Measurements from ENCODE around the gene TRIO. TPM values are rescaled to one million over a fixed set of nuclear protein-coding genes. Genes with fewer than 3 reads are reported as not detected.

The TRIO gene
- total and polyA plus RNA-seq, 12 donors, result 26.2 to 85.2 (median 61.9) TPM

- no peak for TF ChIP-seq CTCF (IDR thresholded peaks at IDR 0.05)
- no peaks in the 10 kb centered on the region for H3K27me3 ChIP-seq
- 77 to 80% methylated on average over 7 of the region's 7 CpGs for WGBS, 2 donors
- peak overlapping the region in 2 of 10 donors; percentile 15 to 17 for H3K27ac ChIP-seq
- H3K4me1 ChIP-seq, result peaks cover 2 to 90% (median 50%) of the 10 kb centered on the region in 9 donors
- intact Hi-C loops (cut with DNase I), result no loop called here
- no peaks in the 10 kb centered on the region for H3K36me3 ChIP-seq
- DNase-seq (no peak), ATAC-seq (peak in 5 of 8 donors; percentile 19 to 55 (median 38))
- no peak overlapping the region for H3K4me3 ChIP-seq
- no peaks in the 10 kb centered on the region for H3K9me3 ChIP-seq
These were observed 99.8 kb downstream of the TRIO start for GRCh38 chr5:14242871-14243383.

GRCh38 chr5:14243766-14244165 lies 100.6 kb downstream of the TRIO start:
- H3K4me3 ChIP-seq, result no peak overlapping the region
- no peaks in the 10 kb centered on the region for H3K36me3 ChIP-seq
- peak overlapping the region in 1 of 10 donors; percentile 17 for H3K27ac ChIP-seq
- no peaks in the 10 kb centered on the region for H3K27me3 ChIP-seq
- H3K9me3 ChIP-seq, result no peaks in the 10 kb centered on the region
- ATAC-seq, result no peak
- TF ChIP-seq CTCF (IDR thresholded peaks at IDR 0.05), result no peak
- no peak for DNase-seq
- intact Hi-C loops (cut with DNase I), result no loop called here
- H3K4me1 ChIP-seq, result peaks cover 0 to 84% (median 43%) of the 10 kb centered on the region in 9 donors
- 87 to 90% methylated on average over 5 of the region's 5 CpGs for WGBS, 2 donors

GRCh38 chr5:14244721-14245120 lies 101.6 kb downstream of the TRIO start:
- no peak for DNase-seq
- no peak for TF ChIP-seq CTCF (IDR thresholded peaks at IDR 0.05)
- no peaks in the 10 kb centered on the region for H3K27me3 ChIP-seq
- H3K4me3 ChIP-seq, result no peak overlapping the region
- no peaks in the 10 kb centered on the region for H3K36me3 ChIP-seq
- intact Hi-C loops (cut with DNase I), result no loop called here
- peaks cover 3 to 88% (median 49%) of the 10 kb centered on the region in 9 donors for H3K4me1 ChIP-seq
- ATAC-seq, result no peak
- H3K27ac ChIP-seq, result no peak overlapping the region
- 92% methylated on average over 6 of the region's 6 CpGs for WGBS, 2 donors
- no peaks in the 10 kb centered on the region for H3K9me3 ChIP-seq

GRCh38 chr5:14245132-14245925 lies 102.2 kb downstream of the TRIO start:
- DNase-seq (no peak), ATAC-seq (peak in 5 of 8 donors; percentile 15 to 61 (median 43))
- Histone ChIP-seq H3K27ac (peak overlapping the region in 1 of 10 donors; percentile 50), H3K27me3 (no peaks in the 10 kb centered on the region), H3K9me3 (no peaks in the 10 kb centered on the region), H3K4me3 (no peak overlapping the region), H3K4me1 (peaks cover 4 to 88% (median 52%) of the 10 kb centered on the region in 9 donors), H3K36me3 (no peaks in the 10 kb centered on the region)
- WGBS, 2 donors, result 65 to 68% methylated on average over 13 of the region's 13 CpGs
- intact Hi-C loops (cut with DNase I), result no loop called here
- TF ChIP-seq CTCF (IDR thresholded peaks at IDR 0.05), result no peak

Data from heart right ventricle (tissue), 16 donors.